ENCODE measurements around the gene KLHL18.
"Not testable (repeated sequence)": the region's sequence is repeated elsewhere in the genome, so short reads cannot be mapped to it uniquely, and the experiment has no call there.

Gene KLHL18

GRCh38 chr3:47274652-47275051, 8.1 kb upstream of the KLHL18 start:
- no peak for DNase-seq (ENCODE audit: low read depth in 2 of 2)

- DNase-seq (ENCODE audit: low read depth in 2 of 2), result no peak
Observed at GRCh38 chr3:47276558-47276957, 6.2 kb upstream of the KLHL18 start.

DNA sequence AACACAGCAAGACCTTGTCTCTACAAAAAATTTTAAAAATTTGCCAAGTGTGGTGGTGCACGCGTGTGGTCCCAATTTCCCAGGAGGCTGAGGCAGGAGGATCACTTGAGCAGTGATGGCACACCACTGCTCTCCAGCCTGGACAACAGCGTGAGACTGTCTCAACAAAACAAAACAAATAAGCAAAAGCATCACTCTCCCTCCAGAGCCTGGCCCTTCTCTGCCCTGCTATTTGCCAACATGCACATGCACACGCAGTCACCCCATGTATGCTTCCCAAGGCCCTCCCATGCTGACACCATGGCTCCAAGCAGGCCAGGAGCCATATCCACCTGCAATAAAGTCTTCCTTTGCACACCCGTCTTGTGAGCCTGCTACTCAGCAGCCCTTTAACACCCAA, 2.2 kb upstream of the KLHL18 start:
- no peak for DNase-seq (ENCODE audit: low read depth in 2 of 2)

DNA sequence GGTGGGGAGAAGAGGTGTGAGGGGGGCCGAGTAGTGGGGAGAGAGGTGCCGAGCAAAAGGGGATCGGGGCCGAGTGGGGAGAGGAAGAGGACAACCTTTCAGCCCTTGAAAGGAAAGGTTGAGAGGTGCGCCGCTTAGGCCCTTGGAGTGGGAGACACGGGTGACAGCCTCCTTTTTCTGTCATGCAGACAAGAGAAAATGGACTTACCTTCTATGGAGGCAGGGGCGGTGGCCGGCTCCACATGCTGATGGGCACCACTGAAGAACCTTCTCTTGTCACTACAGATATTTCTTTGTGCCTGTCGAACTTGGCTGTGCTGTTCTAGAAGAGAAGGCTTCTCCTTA, 421 bp downstream of the KLHL18 start:
- DNase-seq (ENCODE audit: low read depth in 2 of 2), result no peak

DNA sequence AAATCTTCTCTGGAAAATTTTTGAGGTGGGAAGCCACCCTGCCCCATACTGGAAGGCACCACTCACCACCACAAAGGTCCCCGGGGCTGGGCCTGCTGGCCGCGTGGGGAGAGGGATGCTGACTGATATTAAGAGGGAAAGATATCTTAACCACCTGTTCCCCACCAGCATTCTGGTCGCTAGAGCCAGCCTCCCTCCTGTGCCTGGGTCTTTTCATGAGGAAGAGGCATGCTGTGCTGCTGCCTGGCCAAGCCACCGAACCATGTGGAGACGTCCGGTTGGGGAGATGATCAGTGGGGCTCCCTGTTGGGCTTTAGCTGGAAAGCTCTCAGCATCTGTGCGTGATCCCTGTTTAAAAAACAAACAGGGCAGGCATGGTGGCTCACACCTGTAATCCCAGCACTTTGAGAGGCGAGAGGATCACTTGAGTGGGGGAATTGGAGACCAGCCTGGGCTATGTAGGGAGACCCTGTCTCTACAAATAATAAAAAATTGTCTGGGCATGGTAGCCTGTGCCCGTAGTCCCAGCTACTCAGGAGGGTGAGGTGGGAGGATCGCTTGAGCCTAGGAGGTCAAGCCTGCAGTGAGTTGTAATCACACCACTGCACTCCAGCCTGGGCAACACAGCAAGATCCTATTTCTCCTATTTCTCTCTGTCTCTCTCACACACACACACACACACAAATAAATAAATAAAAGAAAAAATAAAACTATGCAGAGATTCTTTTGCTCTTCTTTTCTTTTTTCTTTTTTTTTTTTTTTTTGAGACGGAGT, 1.0 kb downstream of the KLHL18 start:
- DNase-seq (ENCODE audit: low read depth in 2 of 2), result no peak

DNA sequence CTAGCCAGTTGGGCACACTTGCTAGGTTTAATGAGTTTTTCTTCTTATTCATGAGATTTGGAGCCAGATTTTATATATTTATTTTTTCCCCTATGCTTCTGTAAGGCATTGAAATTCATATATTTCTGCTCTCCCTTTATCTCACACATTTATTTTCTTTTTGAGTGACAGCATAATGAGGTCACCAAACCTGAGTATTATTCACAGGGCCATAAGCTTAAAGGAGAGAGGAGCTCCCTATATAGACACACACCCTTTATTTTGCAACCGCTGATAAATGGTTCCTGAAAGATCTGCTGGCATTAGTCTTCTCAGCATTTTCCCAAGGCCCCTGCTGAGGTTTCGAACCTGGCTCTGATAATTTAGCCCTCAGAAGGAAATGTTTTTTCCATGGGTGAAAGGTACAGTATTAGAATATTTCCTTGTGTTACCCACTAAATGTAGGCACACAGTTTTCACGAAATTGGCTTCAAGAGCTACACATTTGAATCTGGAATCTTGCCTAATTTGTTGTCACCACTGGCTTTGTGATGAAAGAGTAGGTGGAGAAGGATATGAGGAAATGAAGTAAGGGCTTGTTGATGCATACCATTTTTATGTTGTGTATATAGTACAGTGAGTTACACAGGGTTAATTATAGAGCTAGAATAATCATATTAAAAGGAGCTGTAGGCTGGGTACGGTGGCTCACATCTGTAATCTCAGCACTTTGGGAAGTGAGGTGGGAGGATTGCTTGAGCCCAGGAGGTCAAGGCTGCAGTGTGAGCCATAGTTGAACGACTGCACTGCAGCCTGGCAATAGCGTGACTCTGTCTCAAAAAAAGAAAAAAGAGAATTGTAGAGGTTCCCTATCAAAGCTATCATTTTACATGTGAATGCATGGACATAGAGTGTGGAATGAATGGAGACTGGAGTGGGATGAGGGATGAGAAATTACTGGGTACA, 6.5 kb downstream of the KLHL18 start:
- no peak for DNase-seq (ENCODE audit: low read depth in 2 of 2)

- DNase-seq (ENCODE audit: low read depth in 2 of 2), result no peak
Observed at GRCh38 chr3:47291158-47291753, 8.5 kb downstream of the KLHL18 start.

DNA sequence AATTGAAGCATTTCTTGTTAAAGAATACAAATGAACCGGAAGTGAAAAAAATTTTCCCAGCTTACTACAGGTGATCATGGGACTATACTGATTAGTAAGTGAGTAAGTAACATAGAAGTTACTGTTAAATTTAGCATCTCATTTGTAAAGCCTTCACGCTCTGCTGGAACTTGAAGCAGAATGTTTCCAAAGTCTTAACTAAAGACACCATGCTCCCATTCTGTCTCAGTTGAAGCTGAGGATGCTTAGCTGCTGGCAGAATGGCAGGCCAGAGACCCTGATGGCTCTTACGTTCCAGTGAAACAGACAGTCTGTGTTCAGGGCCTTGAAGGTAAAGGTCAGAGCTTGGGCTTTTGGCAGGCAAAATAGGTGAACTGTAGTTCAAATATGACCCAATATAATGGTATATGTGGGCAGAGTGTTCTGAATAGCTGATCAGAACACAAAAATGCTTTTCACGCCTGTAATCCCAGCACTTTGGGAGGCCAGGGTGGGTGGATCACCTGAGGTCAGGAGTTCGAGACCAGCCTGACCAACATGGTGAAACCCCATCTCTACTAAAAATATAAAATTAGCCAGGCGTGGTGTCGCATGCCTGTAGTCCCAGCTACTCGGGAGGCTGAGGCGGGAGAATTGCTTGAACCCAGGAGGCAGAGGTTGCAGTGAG, 9.1 kb downstream of the KLHL18 start:
- DNase-seq (ENCODE audit: low read depth in 2 of 2), result not testable (repeated sequence)

DNA sequence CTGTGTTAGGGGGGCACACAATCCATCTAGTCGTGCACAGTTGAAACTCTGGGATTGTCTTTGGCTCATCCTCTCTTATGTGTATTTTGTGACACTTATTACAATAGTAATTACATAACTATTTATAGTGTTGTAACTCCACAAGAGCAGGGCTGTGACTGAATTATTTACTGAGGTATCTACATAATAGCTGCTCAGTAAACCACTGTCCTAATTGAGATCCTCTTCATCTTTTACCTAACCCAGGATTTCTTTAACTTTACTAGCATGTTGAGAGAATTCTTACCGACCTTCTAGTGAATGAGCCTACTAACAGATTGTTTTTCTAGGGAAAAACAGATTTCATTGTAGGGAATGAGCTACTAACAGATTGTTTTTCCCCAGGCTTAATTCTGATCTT, 11.1 kb downstream of the KLHL18 start:
- no peak for DNase-seq (ENCODE audit: low read depth in 2 of 2)

DNA sequence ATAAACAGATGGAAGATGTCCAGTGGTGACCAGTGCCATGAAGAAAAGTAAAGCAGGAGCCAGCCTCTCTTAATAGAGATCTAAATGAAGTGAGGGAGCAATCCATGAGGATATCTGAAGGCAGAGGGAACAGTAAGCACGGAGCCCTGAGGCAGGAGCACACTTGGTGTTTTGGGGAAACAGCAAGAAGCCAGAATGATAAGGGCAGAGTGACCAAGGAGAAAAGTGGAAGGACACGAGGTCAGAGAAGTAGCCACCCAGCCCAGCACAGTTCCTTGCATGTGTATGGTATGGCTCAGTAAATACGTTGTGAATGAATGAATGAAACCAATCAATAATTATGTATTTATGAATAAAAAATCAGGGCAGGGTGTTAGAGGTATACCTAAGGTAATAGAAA, 11.6 kb downstream of the KLHL18 start:
- no peak for DNase-seq (ENCODE audit: low read depth in 2 of 2)

DNA sequence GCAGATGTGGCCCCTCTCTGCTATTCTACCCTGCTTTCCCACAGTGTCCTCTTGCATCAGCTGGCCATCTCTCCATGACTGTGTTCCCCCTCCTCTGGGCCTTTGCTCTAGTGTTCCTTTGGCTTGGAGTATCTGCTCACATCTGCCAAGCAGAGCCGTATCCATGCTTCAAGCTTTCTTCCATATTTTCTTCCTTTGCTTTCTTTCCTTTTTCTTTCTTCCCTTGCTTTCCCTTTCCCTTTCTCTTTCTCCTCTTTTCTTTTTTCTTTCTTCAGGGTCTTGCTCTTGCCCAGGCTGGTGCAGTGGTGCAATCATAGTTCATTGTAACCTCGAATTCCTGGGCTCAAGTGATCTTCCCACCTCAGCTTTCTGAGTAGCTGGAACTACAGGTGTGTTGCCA, 12.6 kb downstream of the KLHL18 start:
- no peak for DNase-seq (ENCODE audit: low read depth in 2 of 2)

- no peak for DNase-seq (ENCODE audit: low read depth in 2 of 2)
Observed at GRCh38 chr3:47295976-47296375, 13.2 kb downstream of the KLHL18 start.

- DNase-seq (ENCODE audit: low read depth in 2 of 2), result no peak
Observed at GRCh38 chr3:47296562-47297302, 14.0 kb downstream of the KLHL18 start.

- no peak for DNase-seq (ENCODE audit: low read depth in 2 of 2)
Observed at GRCh38 chr3:47298439-47298838, 15.7 kb downstream of the KLHL18 start.

GRCh38 chr3:47299381-47300318, 16.9 kb downstream of the KLHL18 start:
- DNase-seq (ENCODE audit: low read depth in 2 of 2), result no peak

DNA sequence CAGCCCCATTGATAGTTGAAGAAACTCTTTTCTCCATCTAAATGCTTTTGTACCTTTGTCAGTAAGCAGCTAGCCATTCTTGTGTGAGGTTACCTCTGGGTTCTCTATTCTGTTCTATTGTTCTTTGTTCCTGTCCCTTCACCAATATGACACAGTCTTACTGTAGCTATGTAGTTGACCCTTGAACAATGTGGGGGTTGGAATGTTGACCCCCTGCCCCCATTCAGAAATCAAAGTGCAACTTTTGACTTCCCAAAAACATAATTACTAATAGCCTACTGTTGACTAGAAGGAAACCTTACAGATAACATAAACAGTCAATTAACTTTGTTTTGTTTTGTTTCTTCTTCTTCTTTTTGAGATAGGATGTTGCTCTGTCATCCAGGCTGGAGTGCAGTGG, 18.7 kb downstream of the KLHL18 start:
- DNase-seq (ENCODE audit: low read depth in 2 of 2), result no peak

DNA sequence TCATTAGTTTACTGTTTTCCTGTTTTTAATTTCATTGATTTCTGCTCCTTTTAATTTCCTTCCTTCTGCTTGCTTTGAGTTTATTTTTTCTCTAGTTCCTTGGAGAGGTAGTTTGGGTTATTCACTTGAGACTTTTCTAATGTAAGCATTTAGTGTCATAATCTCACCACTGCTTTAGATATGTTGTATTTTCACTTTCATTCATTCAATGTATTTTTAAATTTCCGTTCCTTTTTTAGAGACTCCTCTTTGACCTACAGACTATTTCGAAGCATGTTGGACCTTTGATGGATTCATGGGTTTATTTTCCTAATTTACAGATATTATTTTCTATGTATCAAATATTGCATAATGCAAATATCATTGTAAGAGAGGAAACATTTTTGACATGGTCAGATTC, 23.3 kb downstream of the KLHL18 start:
- DNase-seq (ENCODE audit: low read depth in 2 of 2), result no peak

GRCh38 chr3:47309231-47309630, 26.5 kb downstream of the KLHL18 start:
- DNase-seq (ENCODE audit: low read depth in 2 of 2), result not testable (repeated sequence)

- no peak for DNase-seq (ENCODE audit: low read depth in 2 of 2)
Observed at GRCh38 chr3:47310391-47310790, 27.6 kb downstream of the KLHL18 start.

DNA sequence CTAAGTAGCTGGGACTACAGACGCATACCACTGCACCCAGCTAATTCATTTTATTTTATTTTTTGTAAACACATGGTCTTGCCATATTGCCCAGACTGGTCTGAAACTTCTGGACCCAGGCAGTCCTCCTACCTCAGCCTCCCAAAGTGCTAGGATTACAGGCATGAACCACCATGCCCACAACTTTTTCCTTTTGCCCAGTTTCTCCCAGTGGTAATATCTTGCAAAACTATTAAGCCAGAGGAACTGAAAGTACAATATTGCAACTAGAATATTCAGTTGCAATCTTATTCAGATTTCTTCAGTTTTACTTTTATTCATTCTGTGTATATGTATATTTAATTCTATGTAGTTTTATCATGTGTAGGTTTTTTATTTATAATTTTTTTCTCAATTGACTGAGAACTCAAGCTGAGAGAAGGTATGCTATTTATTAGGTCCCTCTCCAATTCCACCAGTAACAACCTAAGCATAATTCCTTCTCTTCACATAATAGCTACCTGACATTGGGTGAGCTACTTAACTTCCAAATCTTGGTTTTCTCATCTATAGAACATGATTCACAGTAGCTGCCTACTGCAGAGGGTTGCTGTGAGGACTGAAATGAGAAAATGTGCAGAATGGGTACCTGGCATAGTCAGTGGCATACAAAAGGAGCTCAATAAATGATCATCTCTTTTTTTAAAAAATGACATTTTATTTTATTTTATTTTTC, 30.8 kb downstream of the KLHL18 start:
- no peak for DNase-seq (ENCODE audit: low read depth in 2 of 2)

Data from activated CD8-positive, alpha-beta memory T cell treated with anti-CD3 and anti-CD28 coated beads for 4 hours (primary cell).